Ectodermal cell (in vitro differentiated cells): ENCODE measurements around the gene GRM7.

Source experiments
- H3K27ac ChIP-seq: 2 replicates; pipeline ENCODE4 v1.7.0; 2013; ENCODE audit warnings: mild to moderate bottlenecking, low read depth, low read length; ENCODE audit not compliant: insufficient read depth, poor library complexity, severe bottlenecking
- H3K27me3 ChIP-seq: 2 replicates; pipeline ENCODE4 v1.7.0; 2013; ENCODE audit warnings: mild to moderate bottlenecking, low read length; ENCODE audit not compliant: insufficient read depth, control insufficient read depth, poor library complexity, severe bottlenecking
- H3K36me3 ChIP-seq: one replicate; pipeline ENCODE4 v1.7.0; 2013; ENCODE audit warnings: low read length; ENCODE audit not compliant: control insufficient read depth, insufficient read depth
- H3K4me1 ChIP-seq: one replicate; pipeline ENCODE4 v1.7.0; 2013; ENCODE audit warnings: low read length; ENCODE audit not compliant: control insufficient read depth, insufficient read depth
- H3K4me3 ChIP-seq: 2 replicates; pipeline ENCODE4 v1.7.0; 2013; ENCODE audit warnings: low read depth, low read length, control low read depth; ENCODE audit not compliant: insufficient read depth
- H3K9me3 ChIP-seq: 2 replicates; pipeline ENCODE4 v1.7.0; 2013; ENCODE audit warnings: mild to moderate bottlenecking, low read length, moderate library complexity; ENCODE audit not compliant: control insufficient read depth
- WGBS, 2 experiments: methylation state at CpG; one replicate each; pipeline ENCODE4 v1.1.7; 2013; ENCODE audit warnings: missing lambda C conversion rate in 2 of 2; 5-methylcytosine and 5-hydroxymethylcytosine counted together

The GRM7 gene

GRCh38 chr3:7015683-7016440 lies 154.9 kb downstream of the GRM7 start:
- peak overlapping the region; percentile 56 for H3K27ac ChIP-seq
- H3K4me3 ChIP-seq: no peak overlapping the region
- 69 to 73% methylated on average over 5 of the region's 5 CpGs for WGBS, 2 experiments
- H3K9me3 ChIP-seq: peaks cover 2% of the 10 kb centered on the region
- H3K27me3 ChIP-seq: no peaks in the 10 kb centered on the region
- no peaks in the 10 kb centered on the region for H3K4me1 ChIP-seq
- no peaks in the 10 kb centered on the region for H3K36me3 ChIP-seq

GRCh38 chr3:7025581-7026300 lies 164.8 kb downstream of the GRM7 start:
- H3K27ac ChIP-seq: no peak overlapping the region
- 59 to 61% methylated on average over 3 of the region's 3 CpGs for WGBS, 2 experiments
- no peak overlapping the region for H3K4me3 ChIP-seq
- no peaks in the 10 kb centered on the region for H3K9me3 ChIP-seq
- no peaks in the 10 kb centered on the region for H3K4me1 ChIP-seq
- no peaks in the 10 kb centered on the region for H3K36me3 ChIP-seq
- H3K27me3 ChIP-seq: no peaks in the 10 kb centered on the region

- Histone ChIP-seq H3K9me3 (no peaks in the 10 kb centered on the region), H3K4me1 (no peaks in the 10 kb centered on the region), H3K27me3 (no peaks in the 10 kb centered on the region), H3K27ac (no peak overlapping the region), H3K4me3 (no peak overlapping the region), H3K36me3 (no peaks in the 10 kb centered on the region)
- 79 to 92% methylated on average over 1 of the region's 3 CpGs for WGBS, 2 experiments
Measured at GRCh38 chr3:7029562-7029961, 168.6 kb downstream of the GRM7 start.

GRCh38 chr3:7038394-7038793 lies 177.5 kb downstream of the GRM7 start:
- 96 to 97% methylated on average over 4 of the region's 4 CpGs for WGBS, 2 experiments
- no peaks in the 10 kb centered on the region for H3K27me3 ChIP-seq
- no peak overlapping the region for H3K27ac ChIP-seq
- H3K36me3 ChIP-seq: no peaks in the 10 kb centered on the region
- no peaks in the 10 kb centered on the region for H3K4me1 ChIP-seq
- H3K4me3 ChIP-seq: no peak overlapping the region
- H3K9me3 ChIP-seq: no peaks in the 10 kb centered on the region

GRCh38 chr3:7062714-7063113 lies 201.8 kb downstream of the GRM7 start:
- H3K9me3 ChIP-seq: no peaks in the 10 kb centered on the region
- H3K27ac ChIP-seq: no peak overlapping the region
- H3K36me3 ChIP-seq: no peaks in the 10 kb centered on the region
- H3K4me1 ChIP-seq: no peaks in the 10 kb centered on the region
- H3K4me3 ChIP-seq: no peak overlapping the region
- no peaks in the 10 kb centered on the region for H3K27me3 ChIP-seq
- 100% methylated on average over 1 of the region's 1 CpG; no CpG with 5 or more reads in 1 of the 2 experiments for WGBS, 2 experiments

GRCh38 chr3:7070461-7070860 lies 209.5 kb downstream of the GRM7 start:
- Histone ChIP-seq H3K36me3 (no peaks in the 10 kb centered on the region), H3K4me3 (no peak overlapping the region), H3K27me3 (no peaks in the 10 kb centered on the region), H3K27ac (no peak overlapping the region), H3K9me3 (no peaks in the 10 kb centered on the region), H3K4me1 (no peaks in the 10 kb centered on the region)
- WGBS, 2 experiments: 72 to 82% methylated on average over 6 of the region's 6 CpGs

- H3K9me3 ChIP-seq: no peaks in the 10 kb centered on the region
- 88 to 92% methylated on average over 2 of the region's 3 CpGs for WGBS, 2 experiments
Measured at GRCh38 chr3:7074217-7074616, 213.3 kb downstream of the GRM7 start.

GRCh38 chr3:7075117-7075516 lies 214.2 kb downstream of the GRM7 start:
- H3K4me3 ChIP-seq: no peak overlapping the region
- no peaks in the 10 kb centered on the region for H3K36me3 ChIP-seq
- H3K27me3 ChIP-seq: no peaks in the 10 kb centered on the region
- no peaks in the 10 kb centered on the region for H3K4me1 ChIP-seq
- no CpG with 5 or more reads among the region's 1 CpG for WGBS, 2 experiments
- no peaks in the 10 kb centered on the region for H3K9me3 ChIP-seq
- no peak overlapping the region for H3K27ac ChIP-seq

More at GRCh38 chr3:7074217-7074616, 213.3 kb downstream of the GRM7 start:
- Histone ChIP-seq H3K36me3 (no peaks in the 10 kb centered on the region), H3K4me1 (no peaks in the 10 kb centered on the region), H3K4me3 (no peak overlapping the region), H3K27me3 (no peaks in the 10 kb centered on the region), H3K27ac (no peak overlapping the region)

GRCh38 chr3:7075901-7076300 lies 215.0 kb downstream of the GRM7 start:
- Histone ChIP-seq H3K36me3 (no peaks in the 10 kb centered on the region), H3K4me3 (no peak overlapping the region), H3K27ac (no peak overlapping the region), H3K9me3 (no peaks in the 10 kb centered on the region), H3K4me1 (no peaks in the 10 kb centered on the region), H3K27me3 (no peaks in the 10 kb centered on the region)
- 100% methylated on average over 1 of the region's 1 CpG; no CpG with 5 or more reads in 1 of the 2 experiments for WGBS, 2 experiments

- H3K4me3 ChIP-seq: no peak overlapping the region
- H3K4me1 ChIP-seq: no peaks in the 10 kb centered on the region
- no peak overlapping the region for H3K27ac ChIP-seq
- no peaks in the 10 kb centered on the region for H3K27me3 ChIP-seq
- no peaks in the 10 kb centered on the region for H3K36me3 ChIP-seq
- 94 to 96% methylated on average over 3 of the region's 3 CpGs for WGBS, 2 experiments
- H3K9me3 ChIP-seq: no peaks in the 10 kb centered on the region
Measured at GRCh38 chr3:7082244-7082643, 221.3 kb downstream of the GRM7 start.
